ENCODE results near the gene DNAJC18. TPM values are rescaled to one million over a fixed set of nuclear protein-coding genes. Genes with fewer than 3 reads are reported as not detected.

Gene DNAJC18
- total RNA-seq, 1 donor from 2014 or later, result 1.6 TPM

- DNase-seq (ENCODE audit: low read depth) (no peak), FAIRE-seq (no peak)
- no peak for TF ChIP-seq CTCF (IDR thresholded peaks at IDR 0.05; ENCODE audit: insufficient read depth, low read length, severe bottlenecking)
- Histone ChIP-seq H3K4me3 (ENCODE audit: low read depth, low read length) (no peak overlapping the region), H3K27me3 (ENCODE audit: control insufficient read depth, insufficient read depth, low read length) (no peaks in the 10 kb centered on the region), H3K36me3 (ENCODE audit: control insufficient read depth, insufficient read depth, low read length) (peaks cover 11% of the 10 kb centered on the region)
Measured at GRCh38 chr5:139368613-139369012, 70.7 kb downstream of the DNAJC18 start.

GRCh38 chr5:139364466-139364865, 74.9 kb downstream of the DNAJC18 start:
- no peak for DNase-seq (ENCODE audit: low read depth)
- no peak for TF ChIP-seq CTCF (IDR thresholded peaks at IDR 0.05; ENCODE audit: insufficient read depth, low read length, severe bottlenecking)
- H3K4me3 ChIP-seq (ENCODE audit: low read depth, low read length), result no peak overlapping the region
- no peak for FAIRE-seq
- no peaks in the 10 kb centered on the region for H3K27me3 ChIP-seq (ENCODE audit: control insufficient read depth, insufficient read depth, low read length)
- peaks cover 13% of the 10 kb centered on the region for H3K36me3 ChIP-seq (ENCODE audit: control insufficient read depth, insufficient read depth, low read length)

- Histone ChIP-seq H3K36me3 (ENCODE audit: control insufficient read depth, insufficient read depth, low read length) (peaks cover 13% of the 10 kb centered on the region), H3K27me3 (ENCODE audit: control insufficient read depth, insufficient read depth, low read length) (no peaks in the 10 kb centered on the region), H3K4me3 (ENCODE audit: low read depth, low read length) (no peak overlapping the region)
- FAIRE-seq (no peak), DNase-seq (ENCODE audit: low read depth) (no peak)
- TF ChIP-seq CTCF (IDR thresholded peaks at IDR 0.05; ENCODE audit: insufficient read depth, low read length, severe bottlenecking), result no peak
Measured at GRCh38 chr5:139363937-139364336, 75.4 kb downstream of the DNAJC18 start.

- peaks cover 11% of the 10 kb centered on the region for H3K36me3 ChIP-seq (ENCODE audit: control insufficient read depth, insufficient read depth, low read length)
- no peak for TF ChIP-seq CTCF (IDR thresholded peaks at IDR 0.05; ENCODE audit: insufficient read depth, low read length, severe bottlenecking)
- no peak overlapping the region for H3K4me3 ChIP-seq (ENCODE audit: low read depth, low read length)
- DNase-seq (ENCODE audit: low read depth), result no peak
- no peak for FAIRE-seq
- H3K27me3 ChIP-seq (ENCODE audit: control insufficient read depth, insufficient read depth, low read length), result no peaks in the 10 kb centered on the region
Measured at GRCh38 chr5:139361835-139362429, 77.4 kb downstream of the DNAJC18 start.

- no peaks in the 10 kb centered on the region for H3K27me3 ChIP-seq (ENCODE audit: control insufficient read depth, insufficient read depth, low read length)
- TF ChIP-seq CTCF (IDR thresholded peaks at IDR 0.05; ENCODE audit: insufficient read depth, low read length, severe bottlenecking), result no peak
- H3K4me3 ChIP-seq (ENCODE audit: low read depth, low read length), result no peak overlapping the region
- peaks cover 8% of the 10 kb centered on the region for H3K36me3 ChIP-seq (ENCODE audit: control insufficient read depth, insufficient read depth, low read length)
- FAIRE-seq (no peak), DNase-seq (ENCODE audit: low read depth) (no peak)
Measured at GRCh38 chr5:139360384-139360783, 78.9 kb downstream of the DNAJC18 start.

Other genes with a start within 250 kb of the DNAJC18 start
- gene SIL1, start 241.2 kb downstream of the DNAJC18 start, total RNA-seq, result 85.3 and 117 TPM in 2 replicates
- 171 and 173 TPM in 2 replicates for gene MATR3, start 145.8 kb downstream of the DNAJC18 start, total RNA-seq
- 68.7 and 80.3 TPM in 2 replicates for gene PAIP2, start 97.7 kb downstream of the DNAJC18 start, total RNA-seq
- gene SLC23A1, start 56.2 kb downstream of the DNAJC18 start, total RNA-seq, result not detected in 2 replicates
- gene MZB1, start 49.6 kb downstream of the DNAJC18 start, total RNA-seq, result 0.13 TPM in 1 of 2 replicates, not detected in the other
- 0.51 and 0.53 TPM in 2 replicates for gene PROB1, start 44.4 kb downstream of the DNAJC18 start, total RNA-seq
- gene SPATA24, start 35.4 kb downstream of the DNAJC18 start, total RNA-seq, result 6.1 and 7.3 TPM in 2 replicates
- gene ECSCR, start 23.2 kb upstream of the DNAJC18 start, total RNA-seq, result not detected in 2 replicates
- not detected in 2 replicates for gene SMIM33, start 31.5 kb upstream of the DNAJC18 start, total RNA-seq
- gene STING1, start 43.2 kb upstream of the DNAJC18 start, total RNA-seq, result 2.8 and 2.9 TPM in 2 replicates
- 48.0 and 52.1 TPM in 2 replicates for gene UBE2D2, start 121.8 kb upstream of the DNAJC18 start, total RNA-seq
- 6.1 and 27.4 TPM in 2 replicates for gene CXXC5, start 208.8 kb upstream of the DNAJC18 start, total RNA-seq

All from bronchial epithelial cell (primary cell).